Stimulated activated naive CD4-positive, alpha-beta T cell treated with Interleukin-2 at 50 U/mL for 16 hours (primary cell): ENCODE results near the gene NID1.
"Not testable (repeated sequence)": the region's sequence is repeated elsewhere in the genome, so short reads cannot be mapped to it uniquely, and the experiment has no call there.

Experiments used
- DNase-seq: peaks from one replicate; lab custom pipeline; 2025; lab: John Stamatoyannopoulos, UW

NID1 gene

GRCh38 chr1:235968831-235969230 lies 96.1 kb downstream of the NID1 start:
- no peak for DNase-seq

GRCh38 chr1:235966134-235966533 lies 98.8 kb downstream of the NID1 start:
- not testable (repeated sequence) for DNase-seq

- no peak for DNase-seq
Observed at GRCh38 chr1:235960809-235961208, 104.1 kb downstream of the NID1 start.

DNA sequence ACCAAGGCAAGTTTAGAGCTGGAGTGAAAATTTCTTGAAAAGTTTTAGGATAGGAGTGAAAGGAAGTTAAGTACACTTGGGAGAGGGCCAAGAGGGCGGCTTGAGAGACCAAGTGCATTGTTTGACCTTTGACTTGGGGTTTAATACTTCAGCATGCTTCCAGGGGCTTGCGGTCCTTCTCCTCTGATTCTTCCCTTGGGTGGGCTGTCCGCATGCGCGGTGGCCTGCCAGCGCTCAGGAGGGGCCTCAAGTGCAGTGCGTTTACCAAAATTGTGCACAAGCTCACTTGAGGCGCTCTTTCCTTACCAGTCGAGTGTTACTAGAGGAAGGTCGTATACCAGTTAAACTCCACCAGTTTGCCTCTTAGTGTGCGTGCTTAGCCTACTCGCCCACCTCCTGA lies 106.9 kb downstream of the NID1 start:
- DNase-seq = no peak

- no peak for DNase-seq
Observed at GRCh38 chr1:235955777-235956176, 109.1 kb downstream of the NID1 start.

- DNase-seq = no peak
Observed at GRCh38 chr1:235954306-235955283, 110.3 kb downstream of the NID1 start.

GRCh38 chr1:235953801-235954200 lies 111.1 kb downstream of the NID1 start:
- no peak for DNase-seq

- peak; percentile 20 for DNase-seq
Observed at GRCh38 chr1:235952950-235953615, 111.8 kb downstream of the NID1 start.

GRCh38 chr1:235951661-235952060 lies 113.2 kb downstream of the NID1 start:
- DNase-seq = no peak

DNA sequence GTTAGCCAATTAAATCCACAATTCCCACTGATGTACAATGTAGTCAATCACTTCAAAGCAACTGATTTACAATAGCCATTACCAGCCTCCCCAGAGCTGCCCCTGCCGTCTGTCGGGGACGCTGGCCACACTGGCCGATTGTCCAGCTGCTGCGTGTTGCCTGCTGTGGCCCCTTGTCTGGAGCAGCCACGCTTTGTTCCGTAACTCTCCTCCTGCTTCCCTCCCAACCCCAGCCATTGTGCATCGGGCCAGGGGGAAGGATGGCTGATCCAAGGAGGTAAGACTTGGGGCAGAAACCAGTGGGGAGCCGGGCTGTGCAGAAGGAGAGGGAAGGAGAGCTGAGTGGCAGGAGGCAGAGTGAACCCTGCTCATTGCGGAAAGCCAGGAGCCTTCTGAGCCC lies 114.6 kb downstream of the NID1 start:
- DNase-seq = no peak

GRCh38 chr1:235948774-235949427 lies 116.0 kb downstream of the NID1 start:
- no peak for DNase-seq

GRCh38 chr1:235947989-235948388 lies 116.9 kb downstream of the NID1 start:
- DNase-seq = no peak

- no peak for DNase-seq
Observed at GRCh38 chr1:235946571-235946981, 118.3 kb downstream of the NID1 start.

GRCh38 chr1:235945775-235946570 lies 118.9 kb downstream of the NID1 start:
- no peak for DNase-seq

- no peak for DNase-seq
Observed at GRCh38 chr1:235943581-235944114, 121.2 kb downstream of the NID1 start.

- DNase-seq = no peak
Observed at GRCh38 chr1:235942979-235943575, 121.8 kb downstream of the NID1 start.

DNA sequence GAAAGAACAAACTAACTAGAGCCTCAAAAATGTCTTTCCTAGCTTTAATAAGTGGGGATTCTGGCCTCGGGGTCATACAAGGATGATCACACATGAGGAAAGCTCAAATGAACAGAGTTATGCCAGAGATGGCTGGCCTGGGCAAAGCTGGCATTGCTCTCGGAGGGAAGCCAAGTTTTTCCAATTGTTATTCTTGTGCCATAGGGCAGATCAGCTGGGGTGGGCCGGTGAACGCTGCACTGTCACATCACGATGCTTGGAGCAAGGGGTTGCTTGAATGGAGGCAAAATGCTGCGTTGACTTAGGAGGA lies 122.3 kb downstream of the NID1 start:
- no peak for DNase-seq

DNA sequence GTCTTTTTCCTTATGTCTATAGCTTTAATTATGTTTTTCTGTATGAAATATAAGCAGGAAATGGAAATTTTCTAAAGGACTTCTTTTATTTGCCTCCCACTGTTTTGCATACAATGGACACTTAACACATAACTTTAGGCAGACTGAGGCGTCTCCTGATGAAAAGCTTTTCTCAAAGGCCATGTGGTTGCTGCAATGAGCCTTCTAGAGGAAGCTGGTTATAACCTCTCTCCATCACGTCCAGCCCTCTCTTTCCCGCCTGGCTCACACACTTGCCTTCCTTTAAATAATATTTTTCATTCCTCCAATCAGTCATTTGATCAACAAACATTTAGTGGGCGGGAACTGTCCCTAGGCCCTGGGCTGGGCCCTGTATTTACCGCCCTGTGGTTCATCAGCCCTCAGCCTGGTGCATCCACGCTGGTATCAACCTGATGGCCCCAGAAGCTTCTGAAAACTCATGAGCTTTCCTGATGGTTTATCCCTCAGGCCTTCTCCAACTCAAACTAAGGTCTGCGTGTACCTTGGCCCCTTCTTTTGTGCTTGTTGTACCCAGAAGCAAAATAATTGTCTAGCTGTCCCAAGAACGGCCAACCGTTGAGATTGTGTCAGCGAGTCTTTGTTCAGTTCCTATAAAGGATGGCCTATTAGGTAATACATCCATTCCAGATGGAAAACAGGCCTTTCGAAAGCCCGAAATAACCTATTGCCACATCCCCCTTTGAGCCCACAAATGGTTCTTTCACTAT lies 122.8 kb downstream of the NID1 start:
- no peak for DNase-seq

DNA sequence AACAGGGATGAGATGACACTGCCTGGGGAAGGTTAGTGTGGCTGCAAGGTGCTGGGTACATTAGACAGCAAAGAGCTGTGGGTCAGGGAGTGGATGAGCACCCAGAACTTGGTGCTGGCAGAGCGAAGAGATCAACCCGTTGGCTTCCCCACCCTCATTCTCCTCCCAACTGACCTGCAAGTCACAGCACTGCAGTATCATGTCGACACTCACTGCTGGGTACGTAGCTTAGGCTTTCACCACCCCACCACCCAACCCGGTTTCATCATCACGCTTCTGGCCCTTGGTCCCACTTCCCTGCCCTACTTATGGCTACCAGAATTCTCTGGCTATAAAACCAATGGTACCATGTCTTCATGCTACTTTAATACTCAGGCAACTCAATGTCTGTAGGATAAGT lies 124.6 kb downstream of the NID1 start:
- no peak for DNase-seq

GRCh38 chr1:235939480-235939775 lies 125.5 kb downstream of the NID1 start:
- DNase-seq = no peak
